HG03571 (cell line): ENCODE results near the gene DEFB119.
"Not testable (repeated sequence)": the region's sequence is repeated elsewhere in the genome, so short reads cannot be mapped to it uniquely, and the experiment has no call there.

Experiments
- ATAC-seq: cut with Tn5 transposase; IDR thresholded peaks from one replicate; pipeline ENCODE4 v1.9.1; 2021; ENCODE audit not compliant: unreplicated experiment

Gene DEFB119, protein sequence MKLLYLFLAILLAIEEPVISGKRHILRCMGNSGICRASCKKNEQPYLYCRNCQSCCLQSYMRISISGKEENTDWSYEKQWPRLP

DNA sequence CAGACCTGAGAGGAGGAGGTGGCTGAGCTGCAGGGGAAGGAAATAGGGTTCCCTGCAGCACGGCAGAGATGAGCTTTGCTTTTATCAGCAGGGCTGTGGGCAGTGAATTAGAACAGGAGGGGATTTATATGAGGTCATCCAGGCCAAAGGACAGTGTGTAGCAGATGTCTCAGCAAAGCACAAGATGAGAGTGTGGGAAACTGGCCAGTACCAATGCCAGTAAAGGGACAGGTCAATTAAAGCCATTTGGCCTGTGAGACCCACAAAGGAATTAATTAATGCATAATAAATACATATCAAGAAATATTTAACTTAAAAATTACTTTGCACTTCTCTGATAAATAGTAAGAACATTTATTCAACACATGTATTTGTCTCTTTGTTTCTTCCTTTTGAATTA lies at the start of gene DEFB119:
Gene DEFB119, minus strand, starts transcription at position 101 of the 400 bp plus-strand sequence. CDS start 107 bp downstream, outside the sequence.
- no peak for ATAC-seq

- ATAC-seq: no peak
Measured at GRCh38 chr20:31430568-31431115, 40.3 kb upstream of the DEFB119 start.

DNA sequence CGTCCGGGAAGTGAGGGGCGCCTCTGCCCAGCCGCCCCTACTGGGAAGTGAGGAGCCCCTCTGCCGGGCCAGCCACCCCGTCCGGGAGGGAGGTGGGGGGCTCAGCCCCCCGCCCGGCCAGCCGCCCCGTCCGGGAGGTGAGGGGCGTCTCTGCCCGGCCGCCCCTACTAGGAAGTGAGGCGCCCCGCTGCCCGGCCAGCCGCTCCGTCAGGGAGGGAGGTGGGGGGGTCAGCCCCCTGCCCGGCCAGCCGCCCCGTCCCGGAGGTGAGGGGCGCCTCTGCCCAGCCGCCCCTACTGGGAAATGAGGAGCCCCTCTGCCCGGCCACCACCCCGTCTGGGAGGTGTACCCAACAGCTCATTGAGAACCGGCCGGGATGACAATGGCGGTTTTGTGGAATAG lies 37.2 kb upstream of the DEFB119 start:
- not testable (repeated sequence) for ATAC-seq

- not testable (repeated sequence) for ATAC-seq
Measured at GRCh38 chr20:31426891-31427551, 36.6 kb upstream of the DEFB119 start.

GRCh38 chr20:31425797-31426196 lies 35.4 kb upstream of the DEFB119 start:
- ATAC-seq: no peak

DNA sequence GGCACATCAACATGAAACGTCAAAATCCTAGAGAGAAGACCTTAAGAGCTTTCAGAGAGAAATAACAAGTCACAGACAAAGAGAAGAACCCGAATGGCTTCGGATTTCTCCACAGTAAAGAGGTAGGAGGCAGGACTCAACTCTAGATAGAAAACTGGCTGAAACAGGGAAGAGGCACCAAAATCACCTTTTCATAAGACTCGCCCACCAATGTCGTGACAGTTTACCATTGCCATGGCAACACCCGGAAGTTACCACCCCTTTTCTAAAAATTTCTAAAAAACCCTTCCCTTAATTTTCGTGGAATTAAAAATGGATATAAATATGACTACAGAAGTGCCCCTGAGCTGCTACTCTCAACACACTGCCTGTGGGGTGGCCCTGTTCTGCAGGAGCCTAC lies 27.9 kb upstream of the DEFB119 start:
- ATAC-seq: no peak

- no peak for ATAC-seq
Measured at GRCh38 chr20:31415653-31416052, 25.3 kb upstream of the DEFB119 start.

GRCh38 chr20:31414381-31414780 lies 24.0 kb upstream of the DEFB119 start:
- no peak for ATAC-seq

GRCh38 chr20:31410011-31410410 lies 19.6 kb upstream of the DEFB119 start:
- no peak for ATAC-seq

DNA sequence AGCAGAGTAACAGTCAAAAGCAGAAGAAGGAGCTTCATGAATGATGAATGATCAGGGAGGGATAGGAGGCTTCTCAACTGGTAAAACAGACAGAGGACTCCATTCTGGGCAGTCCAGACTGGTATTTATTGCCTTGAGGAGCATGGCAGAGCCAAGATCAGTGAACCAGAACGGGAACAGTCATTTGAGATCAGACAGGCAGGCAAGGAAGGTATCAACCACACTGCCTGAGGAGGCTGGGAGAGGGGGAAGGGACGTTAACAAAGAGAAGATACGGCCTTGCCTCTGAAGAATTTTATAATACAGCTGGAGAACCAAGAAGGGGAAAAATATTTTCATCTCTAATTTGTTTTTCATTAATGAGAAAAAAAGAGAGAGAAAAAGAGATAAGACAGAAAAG lies 15.7 kb upstream of the DEFB119 start, which contains the start of gene DEFB121:
Gene DEFB121, minus strand, starts transcription at position 101 of the 400 bp plus-strand sequence. Its CDS starts 63 bp downstream, at position 38.
- no peak for ATAC-seq

GRCh38 chr20:31403886-31404285 lies 13.5 kb upstream of the DEFB119 start:
- no peak for ATAC-seq

- no peak for ATAC-seq
Measured at GRCh38 chr20:31394900-31395299, 4.5 kb upstream of the DEFB119 start.

DNA sequence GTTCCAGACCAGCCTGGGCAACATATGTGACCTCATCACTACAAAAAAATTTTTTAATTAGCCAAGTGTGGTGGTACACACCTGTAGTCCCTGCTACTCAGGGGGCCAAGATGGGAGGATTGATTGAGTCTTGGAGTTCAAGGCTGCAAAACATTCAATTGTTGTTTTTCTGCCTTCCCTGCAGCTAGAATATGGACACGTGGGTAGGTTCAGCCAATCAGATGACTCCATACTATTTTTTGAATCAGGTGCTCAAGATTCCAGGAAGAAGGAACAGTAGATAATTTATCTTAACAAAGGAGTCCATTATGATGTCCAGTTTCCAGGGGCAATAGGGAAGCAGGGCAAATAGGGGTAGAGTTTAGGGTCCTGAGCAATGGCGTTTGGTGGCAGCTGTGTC lies 2.4 kb upstream of the DEFB119 start:
- ATAC-seq: no peak

DNA sequence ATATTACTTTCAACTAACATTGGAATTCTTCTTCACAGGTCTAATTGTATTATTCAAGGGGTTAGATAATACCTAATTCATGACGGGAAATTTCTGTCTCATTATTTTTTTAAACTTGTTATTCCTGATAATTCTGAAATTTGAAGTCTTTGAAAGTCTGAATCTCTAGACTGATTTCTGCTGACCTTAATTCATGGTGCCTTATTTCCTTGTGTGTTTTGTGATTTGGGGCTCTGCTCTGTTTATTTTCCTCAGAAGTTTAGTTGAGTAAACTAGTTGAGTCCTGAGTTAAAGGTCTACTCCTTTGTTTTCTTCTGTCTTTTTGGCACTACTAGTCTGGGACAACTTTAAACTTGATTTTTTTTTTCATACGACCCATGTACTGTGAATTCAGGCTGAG lies 16.0 kb downstream of the DEFB119 start:
- no peak for ATAC-seq

DNA sequence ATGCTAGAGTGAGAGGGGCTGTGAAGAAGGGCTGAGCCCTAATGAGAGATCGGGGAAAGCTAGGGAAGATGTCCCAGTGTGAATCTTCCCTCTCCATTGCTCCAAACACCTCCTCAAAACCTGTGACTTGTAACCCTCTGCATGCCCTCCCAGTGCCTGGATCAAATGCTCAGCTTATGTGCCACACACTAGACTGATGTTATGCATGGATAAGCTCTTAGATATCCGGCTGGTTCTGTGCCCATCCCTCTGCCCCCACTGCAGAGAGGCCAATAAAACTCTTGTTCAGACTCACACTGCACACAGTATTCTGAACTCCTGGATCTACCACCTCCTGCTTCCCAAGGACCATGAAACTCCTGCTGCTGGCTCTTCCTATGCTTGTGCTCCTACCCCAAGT lies 22.1 kb downstream of the DEFB119 start, which contains the start of gene DEFB118:
Gene DEFB118, plus strand, starts transcription at position 301 of the 400 bp plus-strand sequence. Its CDS starts 50 bp downstream, at position 351.
- ATAC-seq: no peak

- not testable (repeated sequence) for ATAC-seq
Measured at GRCh38 chr20:31364272-31364671, 26.1 kb downstream of the DEFB119 start.

DNA sequence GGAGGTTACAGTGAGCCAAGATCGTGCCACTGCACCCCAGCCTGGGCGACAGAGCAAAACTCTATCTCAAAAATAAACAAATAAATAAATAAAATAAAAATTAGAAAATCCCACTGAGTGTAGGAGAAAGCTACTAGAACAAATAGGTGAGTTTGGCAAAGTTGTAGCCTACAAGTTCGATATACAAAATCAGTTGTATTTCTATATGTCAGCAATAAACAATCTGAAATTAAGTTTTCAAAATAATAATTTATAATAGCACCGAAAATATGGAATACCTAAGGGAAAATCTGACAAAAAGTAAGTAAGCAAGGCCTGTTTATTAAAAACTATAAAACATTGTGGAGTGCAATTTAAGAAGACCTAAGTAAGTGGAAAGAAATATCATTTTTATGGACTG lies 27.1 kb downstream of the DEFB119 start:
- no peak for ATAC-seq

GRCh38 chr20:31355981-31356380 lies 34.4 kb downstream of the DEFB119 start:
- ATAC-seq: no peak

GRCh38 chr20:31341470-31341869 lies 48.9 kb downstream of the DEFB119 start:
- ATAC-seq: no peak

DNA sequence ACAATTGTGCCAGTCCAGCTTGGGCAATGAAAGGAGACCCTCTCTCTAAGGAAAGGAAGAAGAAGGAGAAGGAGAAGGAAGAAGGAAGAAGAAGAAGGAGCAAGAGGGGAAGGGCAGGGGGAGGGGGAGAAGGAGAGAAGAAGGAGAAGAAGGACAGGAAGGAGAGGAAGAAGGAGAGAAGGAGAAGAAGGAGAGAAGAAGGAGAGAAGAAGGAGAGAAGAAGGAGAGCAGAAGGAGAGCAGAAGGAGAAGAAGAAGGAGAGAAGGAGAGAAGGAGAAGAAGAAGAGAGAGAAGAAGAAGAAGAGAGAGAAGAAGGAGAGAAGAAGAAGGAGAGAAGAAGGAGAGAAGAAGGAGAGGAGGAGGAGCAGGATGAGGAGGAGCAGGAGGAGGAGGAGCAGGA lies 59.5 kb downstream of the DEFB119 start:
- no peak for ATAC-seq
